OCI-LY1 (cell line): ENCODE results near the gene CLEC16A.

Source experiments
- H2AFZ ChIP-seq: fragments of 200-600 bp; sonication (generic), shearing (Covaris generic); 2 replicates; pipeline ENCODE4 v1.6.0; 2014; ENCODE audit warnings: antibody characterized with exemption, mild to moderate bottlenecking, low read length
- H3F3A ChIP-seq: fragments of 200-600 bp; sonication (generic), shearing (Covaris generic); 2 replicates; pipeline ENCODE4 v1.6.0; 2014; ENCODE audit warnings: mild to moderate bottlenecking, antibody characterized with exemption, low read length, moderate library complexity; ENCODE audit not compliant: insufficient read depth
- H3K27ac ChIP-seq: fragments of 200-600 bp; sonication (generic); 2 replicates; pipeline ENCODE4 v1.5.1; 2014; ENCODE audit warnings: low read length, mixed run types, mild to moderate bottlenecking, low read depth; ENCODE audit not compliant: poor library complexity, severe bottlenecking
- H3K27me3 ChIP-seq: fragments of 200-600 bp; sonication (generic); 2 replicates; pipeline ENCODE4 v1.6.0; 2014; ENCODE audit warnings: antibody characterized with exemption, mild to moderate bottlenecking, low read length, moderate library complexity; ENCODE audit not compliant: insufficient read depth
- H3K36me3 ChIP-seq: fragments of 200-600 bp; sonication (generic); 2 replicates; pipeline ENCODE4 v1.6.1; 2014; ENCODE audit warnings: mild to moderate bottlenecking, antibody characterized with exemption, low read length, moderate library complexity, mixed read lengths; ENCODE audit not compliant: insufficient read depth
- H3K4me1 ChIP-seq: fragments of 200-600 bp; sonication (generic); 2 replicates; pipeline ENCODE4 v1.5.1; 2014; ENCODE audit warnings: mild to moderate bottlenecking, low read length, moderate library complexity; ENCODE audit not compliant: insufficient read depth, severe bottlenecking
- H3K4me2 ChIP-seq: fragments of 200-600 bp; sonication (generic), shearing (Covaris generic); 2 replicates; pipeline ENCODE4 v1.6.1; 2014; ENCODE audit warnings: low read length
- H3K4me3 ChIP-seq: fragments of 200-600 bp; sonication (generic); 2 replicates; pipeline ENCODE4 v1.5.1; 2014; ENCODE audit warnings: low read length, low read depth, mild to moderate bottlenecking, mixed read lengths; ENCODE audit not compliant: poor library complexity, severe bottlenecking
- H3K79me2 ChIP-seq: fragments of 200-600 bp; shearing (Covaris generic); 2 replicates; pipeline ENCODE4 v1.6.1; 2016; ENCODE audit warnings: mixed run types, low read length, mixed read lengths; ENCODE audit not compliant: insufficient read depth
- H3K9ac ChIP-seq: fragments of 200-600 bp; sonication (generic), shearing (Covaris generic); 2 replicates; pipeline ENCODE4 v1.6.1; 2014; ENCODE audit warnings: mild to moderate bottlenecking, low read length, mixed read lengths
- H3K9me2 ChIP-seq: fragments of 200-600 bp; sonication (generic), shearing (Covaris generic); 2 replicates; pipeline ENCODE4 v1.6.1; 2014; ENCODE audit warnings: low read depth, mild to moderate bottlenecking, low read length, mixed read lengths
- H3K9me3 ChIP-seq: fragments of 200-600 bp; shearing (Covaris generic); 2 replicates; pipeline ENCODE4 v1.6.1; 2014; ENCODE audit warnings: low read length, mixed read lengths
- H4K20me1 ChIP-seq: fragments of 200-600 bp; sonication (generic), shearing (Covaris generic); 2 replicates; pipeline ENCODE4 v1.6.0; 2016; ENCODE audit warnings: mild to moderate bottlenecking, low read length; ENCODE audit not compliant: insufficient read depth
- EZH2 ChIP-seq: fragments of 200-600 bp; sonication (generic), shearing (Covaris generic); IDR thresholded peaks from 2 replicates; pipeline ENCODE4 v1.8.0; 2017; ENCODE audit warnings: borderline replicate concordance, mixed run types, mild to moderate bottlenecking, antibody characterized with exemption, low read length, moderate library complexity, mixed read lengths
- TF ChIP-seq, protein P1 (sequence below): fragments of 200-600 bp; sonication (generic), shearing (Covaris generic); IDR thresholded peaks from 2 replicates; pipeline ENCODE4 v1.5.1; 2017; ENCODE audit warnings: mild to moderate bottlenecking, antibody characterized with exemption, low read length, moderate library complexity, mixed read lengths

CLEC16A gene

DNA sequence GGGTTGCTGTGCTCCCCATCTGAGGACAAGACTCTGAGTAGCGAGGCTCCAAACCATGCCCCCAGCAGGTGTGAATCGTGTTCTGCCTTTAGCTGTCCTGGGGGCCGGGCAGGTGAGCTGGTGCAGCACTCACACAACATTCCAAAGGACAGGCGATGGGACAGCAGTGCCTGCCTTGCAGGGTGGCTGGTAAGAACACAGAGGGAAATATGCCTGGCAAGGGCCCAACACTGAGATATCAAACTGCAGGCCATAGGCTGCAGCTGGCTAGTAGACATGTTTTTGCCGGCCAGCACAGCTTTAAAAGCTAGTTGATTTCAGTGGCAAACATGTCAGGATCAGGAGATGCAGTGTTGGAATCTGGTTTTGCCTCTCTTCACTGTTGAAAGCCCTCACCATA is 23.6 kb downstream of the CLEC16A start:
- Histone ChIP-seq H3K9ac (no peak overlapping the region), H3K36me3 (peaks cover 45% of the 10 kb centered on the region; the same call in 1 of the 2 replicates), H3K27me3 (no peaks in the 10 kb centered on the region)

DNA sequence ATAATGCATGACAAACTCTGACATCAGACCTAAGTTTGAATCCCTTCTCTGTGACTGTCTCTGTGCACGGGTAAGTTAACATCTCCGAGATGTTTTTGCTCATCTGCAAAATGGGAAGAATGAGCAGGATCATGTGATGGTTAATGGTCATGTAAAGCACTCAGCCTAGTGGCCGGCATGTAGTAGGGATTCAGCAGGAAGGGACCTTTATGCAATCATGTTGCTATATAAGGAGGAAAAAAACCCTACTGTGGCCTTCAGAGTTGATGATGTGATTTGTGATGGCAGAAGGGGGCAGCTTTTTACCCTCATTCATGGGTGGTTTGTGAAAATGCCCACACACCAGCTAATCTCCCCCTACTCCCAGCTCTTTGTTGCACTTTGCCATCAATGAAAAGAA is 24.1 kb downstream of the CLEC16A start:
- Histone ChIP-seq H4K20me1 (no peaks in the 10 kb centered on the region), H3K9ac (no peak overlapping the region), H3F3A (no peaks in the 10 kb centered on the region), H3K36me3 (peaks cover 45% of the 10 kb centered on the region; the same call in 1 of the 2 replicates), H3K4me1 (peaks cover 25% of the 10 kb centered on the region), H3K4me2 (no peak overlapping the region), H3K79me2 (no peaks in the 10 kb centered on the region), H3K27me3 (no peaks in the 10 kb centered on the region), H2AFZ (no peak overlapping the region), H3K4me3 (no peak overlapping the region), H3K9me2 (no peaks in the 10 kb centered on the region), H3K9me3 (no peaks in the 10 kb centered on the region), H3K27ac (no peak overlapping the region)
- TF ChIP-seq EZH2: no peak
- TF ChIP-seq, protein P1, sequence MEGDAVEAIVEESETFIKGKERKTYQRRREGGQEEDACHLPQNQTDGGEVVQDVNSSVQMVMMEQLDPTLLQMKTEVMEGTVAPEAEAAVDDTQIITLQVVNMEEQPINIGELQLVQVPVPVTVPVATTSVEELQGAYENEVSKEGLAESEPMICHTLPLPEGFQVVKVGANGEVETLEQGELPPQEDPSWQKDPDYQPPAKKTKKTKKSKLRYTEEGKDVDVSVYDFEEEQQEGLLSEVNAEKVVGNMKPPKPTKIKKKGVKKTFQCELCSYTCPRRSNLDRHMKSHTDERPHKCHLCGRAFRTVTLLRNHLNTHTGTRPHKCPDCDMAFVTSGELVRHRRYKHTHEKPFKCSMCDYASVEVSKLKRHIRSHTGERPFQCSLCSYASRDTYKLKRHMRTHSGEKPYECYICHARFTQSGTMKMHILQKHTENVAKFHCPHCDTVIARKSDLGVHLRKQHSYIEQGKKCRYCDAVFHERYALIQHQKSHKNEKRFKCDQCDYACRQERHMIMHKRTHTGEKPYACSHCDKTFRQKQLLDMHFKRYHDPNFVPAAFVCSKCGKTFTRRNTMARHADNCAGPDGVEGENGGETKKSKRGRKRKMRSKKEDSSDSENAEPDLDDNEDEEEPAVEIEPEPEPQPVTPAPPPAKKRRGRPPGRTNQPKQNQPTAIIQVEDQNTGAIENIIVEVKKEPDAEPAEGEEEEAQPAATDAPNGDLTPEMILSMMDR: no peak

More for the DNA sequence above, 23.6 kb downstream of the CLEC16A start:
- TF ChIP-seq, protein P1: no peak
- no peak for TF ChIP-seq EZH2
- no peak overlapping the region for H3K4me2 ChIP-seq
- H3K4me1 ChIP-seq: peaks cover 25% of the 10 kb centered on the region
- no peak overlapping the region for H3K27ac ChIP-seq
- H3K4me3 ChIP-seq: no peak overlapping the region
- H3F3A ChIP-seq: no peaks in the 10 kb centered on the region
- no peaks in the 10 kb centered on the region for H3K9me2 ChIP-seq
- H3K79me2 ChIP-seq: no peaks in the 10 kb centered on the region
- H2AFZ ChIP-seq: no peak overlapping the region
- no peaks in the 10 kb centered on the region for H4K20me1 ChIP-seq
- no peaks in the 10 kb centered on the region for H3K9me3 ChIP-seq

DNA sequence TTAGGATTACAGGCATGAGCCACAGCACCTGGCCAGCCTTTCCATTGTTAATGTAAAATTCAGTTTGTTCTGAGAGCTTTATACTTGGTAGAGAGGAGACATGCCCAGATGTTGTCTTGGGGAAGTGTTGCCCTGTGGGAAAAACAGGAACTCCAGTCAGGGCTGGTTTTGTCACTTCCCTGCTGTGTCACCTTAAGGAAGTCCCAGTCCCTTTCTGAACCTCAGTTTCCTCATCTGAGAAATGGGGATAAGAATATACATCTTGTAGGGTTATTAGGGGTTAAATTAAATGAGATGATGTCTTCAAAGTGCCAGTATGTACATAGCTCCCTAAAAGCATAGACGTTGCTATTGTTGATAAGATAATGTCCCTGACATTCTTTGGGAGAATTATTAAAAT is 25.3 kb downstream of the CLEC16A start:
- H3K4me1 ChIP-seq: peaks cover 16% of the 10 kb centered on the region
- no peaks in the 10 kb centered on the region for H3K9me2 ChIP-seq
- no peak overlapping the region for H3K27ac ChIP-seq
- H3K9ac ChIP-seq: no peak overlapping the region
- H3K27me3 ChIP-seq: no peaks in the 10 kb centered on the region
- no peaks in the 10 kb centered on the region for H3K9me3 ChIP-seq
- H4K20me1 ChIP-seq: no peaks in the 10 kb centered on the region
- peaks cover 50% of the 10 kb centered on the region; the same call in 1 of the 2 replicates for H3K36me3 ChIP-seq
- H3K4me3 ChIP-seq: no peak overlapping the region
- no peak overlapping the region for H3K4me2 ChIP-seq
- H3F3A ChIP-seq: no peaks in the 10 kb centered on the region
- H2AFZ ChIP-seq: no peak overlapping the region
- TF ChIP-seq, protein P1: no peak
- no peaks in the 10 kb centered on the region for H3K79me2 ChIP-seq
